Occipital lobe (tissue), 2 donors: ENCODE results near the gene GNG4. TPM values are rescaled to one million over a fixed set of nuclear protein-coding genes. Genes with fewer than 3 reads are reported as not detected.

Source experiments
- small RNA-seq: library from RNA; depleted of rRNA; stranded (forward); fragments of <200 nt; gene quantifications from one replicate; pipeline ENCODE3, GENCODE V24; 2014
- total RNA-seq: library from RNA; depleted of rRNA; stranded (reverse); fragments of >200 nt; gene quantifications from one replicate; pipeline ENCODE4 v1.2.3, GENCODE V29; 2014

Gene GNG4
- total RNA-seq, 1 donor from 2014 or later = 31.5 TPM

Small RNA genes lying within 50 kb of the gene (small RNA-seq; reads per million reads assigned to genes)
- not detected for gene MTCO3P46
- gene MTND4LP21 = not detected

Other genes with a start within 250 kb of the GNG4 start
- 20.3 TPM for gene B3GALNT2, start 145.3 kb downstream of the GNG4 start, total RNA-seq
- 69.7 TPM for gene LYST, start 217.1 kb upstream of the GNG4 start, total RNA-seq